HepG2 (cell line): Measurements from ENCODE around the gene NEDD4L. TPM values are rescaled to one million over a fixed set of nuclear protein-coding genes. Genes with fewer than 3 reads are reported as not detected.

Experiments used
- CHD4 ChIP-seq: fragments of 200-600 bp; sonication (generic); IDR thresholded peaks from 2 replicates; pipeline ENCODE4 v1.7.0; 2017; ENCODE audit warnings: mild to moderate bottlenecking, low read length, borderline replicate concordance
- ELF4 ChIP-seq: sonication (generic); formaldehyde crosslinking; IDR thresholded peaks from 2 replicates; pipeline ENCODE4 v1.5.0; 2020; ENCODE audit warnings: missing genetic modification reagents, mild to moderate bottlenecking, moderate library complexity, borderline replicate concordance
- HNRNPK ChIP-seq: fragments of 200-400 bp; formaldehyde crosslinking; IDR thresholded peaks from 2 replicates; pipeline ENCODE4 v1.6.1; 2018; ENCODE audit warnings: low read length, low read depth, moderate library complexity, mild to moderate bottlenecking; ENCODE audit not compliant: poor library complexity, severe bottlenecking
- JUN ChIP-seq: sonication (generic); formaldehyde crosslinking; IDR thresholded peaks from 2 replicates; pipeline ENCODE4 v1.4.0; 2020; ENCODE audit warnings: mild to moderate bottlenecking, missing genetic modification reagents
- PCBP2 ChIP-seq: fragments of 200-400 bp; formaldehyde crosslinking; optimal IDR thresholded peaks from 2 replicates; pipeline ENCODE3; 2018; ENCODE audit warnings: low read length, low read depth; ENCODE audit not compliant: poor library complexity, severe bottlenecking
- PRPF4 ChIP-seq: fragments of 200-400 bp; formaldehyde crosslinking; IDR thresholded peaks from 2 replicates; pipeline ENCODE4 v1.6.1; 2016; ENCODE audit warnings: low read length, low read depth; ENCODE audit not compliant: poor library complexity, severe bottlenecking
- SMAD3 ChIP-seq: sonication (generic); formaldehyde crosslinking; IDR thresholded peaks from 2 replicates; pipeline ENCODE4 v1.4.0; 2020; ENCODE audit warnings: missing genetic modification reagents
- ZKSCAN1 ChIP-seq: fragments of 150-350 bp; IDR thresholded peaks from 2 replicates; pipeline ENCODE4 v1.6.1; 2014; ENCODE audit warnings: low read length
- ZNF3 ChIP-seq: IDR thresholded peaks from 2 replicates; pipeline ENCODE4 v1.7.0; 2017; ENCODE audit warnings: inconsistent platforms
- ZNF33B ChIP-seq: sonication (generic); formaldehyde crosslinking; IDR thresholded peaks from 2 replicates; pipeline ENCODE4 v1.5.1; 2020; ENCODE audit warnings: mild to moderate bottlenecking, missing genetic modification reagents
- ZNF614 ChIP-seq: IDR thresholded peaks from 2 replicates; pipeline ENCODE4 v1.6.1; 2018; ENCODE audit warnings: missing biosample characterization, missing genetic modification reagents, inconsistent platforms, borderline replicate concordance
- ZNF713 ChIP-seq: sonication (generic); formaldehyde crosslinking; IDR thresholded peaks from 2 replicates; pipeline ENCODE4 v1.4.0; 2020; ENCODE audit warnings: mild to moderate bottlenecking, missing genetic modification reagents
- polyA plus RNA-seq, 8 experiments: library from polyadenylated mRNA; depleted of rRNA in 3 of 8; stranded (reverse) in 7 of 8; unstranded in 1 of 8; fragments of >200 nt; fragmentation: Illumina TruSeq in 4 of 8; extraction: Trizol in 4 of 8; gene quantifications; 2 replicates each; pipeline versions ENCODE4 v1.2.1 to v1.2.3, GENCODE V29; 2011 to 2016; ENCODE audit warnings: low read depth in 4 of 8, missing spikeins in 1 of 8, mixed read lengths in 1 of 8; ENCODE audit not compliant: insufficient read depth in 1 of 8
- total RNA-seq, 5 experiments: library from RNA; depleted of rRNA; stranded (reverse); fragments of >200 nt; fragmentation: Illumina TruSeq; extraction: Trizol; gene quantifications; 2 replicates each; pipeline ENCODE4 v1.2.3, GENCODE V29; 2016; ENCODE audit warnings: low read depth in 1 of 5
- TF ChIP-seq, protein P1 (sequence below): sonication (generic); formaldehyde crosslinking; IDR thresholded peaks from 2 replicates; pipeline ENCODE4 v1.8.1; 2022; ENCODE audit warnings: mild to moderate bottlenecking, missing genetic modification reagents
- TF ChIP-seq, protein P2 (sequence below): sonication (generic); formaldehyde crosslinking; IDR thresholded peaks from 2 replicates; pipeline ENCODE4 v1.8.1; 2023; ENCODE audit warnings: missing genetic modification reagents, mild to moderate bottlenecking, borderline replicate concordance
- TF ChIP-seq, protein P3 (sequence below): IDR thresholded peaks from 2 replicates; pipeline ENCODE4 v1.6.1; 2012; ENCODE audit warnings: low read length, improper control_type of control experiment
- TF ChIP-seq, protein P4 (sequence below): IDR thresholded peaks from 2 replicates; pipeline ENCODE4 v1.6.1; 2016; ENCODE audit warnings: low read depth, missing genetic modification reagents, missing compliant biosample characterization
- TF ChIP-seq, protein P5 (sequence below): sonication (generic); formaldehyde crosslinking; IDR thresholded peaks from 2 replicates; pipeline ENCODE4 v1.5.1; 2020; ENCODE audit warnings: mild to moderate bottlenecking, missing genetic modification reagents, moderate library complexity

Gene NEDD4L
- total and polyA plus RNA-seq, 2 of the 13 experiments (the other 11 are each of a cell fraction or from before 2014, with no cell fraction given): 168 to 390 TPM

DNA sequence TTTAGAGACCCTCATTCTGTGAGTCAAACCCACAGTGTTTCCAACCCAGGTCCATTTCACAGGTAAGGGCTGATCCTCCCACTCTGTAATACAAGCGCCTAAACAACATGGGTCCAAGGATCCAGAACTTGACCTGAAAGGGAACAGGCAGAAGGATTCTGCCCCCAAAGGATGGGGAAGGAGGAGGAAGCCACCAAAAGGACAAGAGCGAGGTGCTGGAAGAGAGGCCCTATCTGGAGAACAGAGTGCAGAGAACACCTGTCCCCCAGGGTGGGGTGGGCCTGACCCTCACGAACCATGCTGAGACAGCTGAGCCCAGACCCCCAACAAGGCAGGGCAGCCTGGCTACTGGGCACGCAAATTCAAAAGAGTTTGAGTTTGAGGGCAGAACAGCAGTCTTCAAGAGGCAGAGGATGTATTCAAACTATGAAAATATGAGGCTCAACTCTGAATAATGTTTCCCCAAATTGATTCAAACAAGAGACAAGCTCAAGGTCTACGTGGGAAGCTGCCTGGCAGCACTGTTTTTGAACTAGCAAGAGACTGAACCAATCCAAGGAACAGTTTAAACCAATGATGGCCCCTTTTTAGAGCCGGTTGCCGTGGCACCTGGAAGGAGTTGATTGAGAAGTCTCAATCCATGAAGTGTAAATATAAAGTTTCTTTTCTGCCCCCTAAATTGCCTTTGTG lies 372.1 kb downstream of the NEDD4L start (continued):
- TF ChIP-seq, protein P1, sequence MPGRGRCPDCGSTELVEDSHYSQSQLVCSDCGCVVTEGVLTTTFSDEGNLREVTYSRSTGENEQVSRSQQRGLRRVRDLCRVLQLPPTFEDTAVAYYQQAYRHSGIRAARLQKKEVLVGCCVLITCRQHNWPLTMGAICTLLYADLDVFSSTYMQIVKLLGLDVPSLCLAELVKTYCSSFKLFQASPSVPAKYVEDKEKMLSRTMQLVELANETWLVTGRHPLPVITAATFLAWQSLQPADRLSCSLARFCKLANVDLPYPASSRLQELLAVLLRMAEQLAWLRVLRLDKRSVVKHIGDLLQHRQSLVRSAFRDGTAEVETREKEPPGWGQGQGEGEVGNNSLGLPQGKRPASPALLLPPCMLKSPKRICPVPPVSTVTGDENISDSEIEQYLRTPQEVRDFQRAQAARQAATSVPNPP (CRISPR knock-in tag): no peak
- TF ChIP-seq ZNF3: no peak
- no peak for TF ChIP-seq HNRNPK
- no peak; the same call in 1 of the 2 replicates for TF ChIP-seq CHD4
- TF ChIP-seq, protein P2, sequence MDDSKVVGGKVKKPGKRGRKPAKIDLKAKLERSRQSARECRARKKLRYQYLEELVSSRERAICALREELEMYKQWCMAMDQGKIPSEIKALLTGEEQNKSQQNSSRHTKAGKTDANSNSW (CRISPR knock-in tag): no peak
- TF ChIP-seq PCBP2: no peak
- TF ChIP-seq ZNF33B: no peak
- no peak for TF ChIP-seq PRPF4
- TF ChIP-seq, protein P3, sequence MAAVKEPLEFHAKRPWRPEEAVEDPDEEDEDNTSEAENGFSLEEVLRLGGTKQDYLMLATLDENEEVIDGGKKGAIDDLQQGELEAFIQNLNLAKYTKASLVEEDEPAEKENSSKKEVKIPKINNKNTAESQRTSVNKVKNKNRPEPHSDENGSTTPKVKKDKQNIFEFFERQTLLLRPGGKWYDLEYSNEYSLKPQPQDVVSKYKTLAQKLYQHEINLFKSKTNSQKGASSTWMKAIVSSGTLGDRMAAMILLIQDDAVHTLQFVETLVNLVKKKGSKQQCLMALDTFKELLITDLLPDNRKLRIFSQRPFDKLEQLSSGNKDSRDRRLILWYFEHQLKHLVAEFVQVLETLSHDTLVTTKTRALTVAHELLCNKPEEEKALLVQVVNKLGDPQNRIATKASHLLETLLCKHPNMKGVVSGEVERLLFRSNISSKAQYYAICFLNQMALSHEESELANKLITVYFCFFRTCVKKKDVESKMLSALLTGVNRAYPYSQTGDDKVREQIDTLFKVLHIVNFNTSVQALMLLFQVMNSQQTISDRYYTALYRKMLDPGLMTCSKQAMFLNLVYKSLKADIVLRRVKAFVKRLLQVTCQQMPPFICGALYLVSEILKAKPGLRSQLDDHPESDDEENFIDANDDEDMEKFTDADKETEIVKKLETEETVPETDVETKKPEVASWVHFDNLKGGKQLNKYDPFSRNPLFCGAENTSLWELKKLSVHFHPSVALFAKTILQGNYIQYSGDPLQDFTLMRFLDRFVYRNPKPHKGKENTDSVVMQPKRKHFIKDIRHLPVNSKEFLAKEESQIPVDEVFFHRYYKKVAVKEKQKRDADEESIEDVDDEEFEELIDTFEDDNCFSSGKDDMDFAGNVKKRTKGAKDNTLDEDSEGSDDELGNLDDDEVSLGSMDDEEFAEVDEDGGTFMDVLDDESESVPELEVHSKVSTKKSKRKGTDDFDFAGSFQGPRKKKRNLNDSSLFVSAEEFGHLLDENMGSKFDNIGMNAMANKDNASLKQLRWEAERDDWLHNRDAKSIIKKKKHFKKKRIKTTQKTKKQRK: no peak
- TF ChIP-seq JUN: no peak
- no peak for TF ChIP-seq ZNF614 (CRISPR knock-in tag)
- no peak for TF ChIP-seq SMAD3 (CRISPR knock-in tag)
- no peak for TF ChIP-seq ELF4 (CRISPR knock-in tag)
- TF ChIP-seq ZKSCAN1: no peak
- TF ChIP-seq, protein P4, sequence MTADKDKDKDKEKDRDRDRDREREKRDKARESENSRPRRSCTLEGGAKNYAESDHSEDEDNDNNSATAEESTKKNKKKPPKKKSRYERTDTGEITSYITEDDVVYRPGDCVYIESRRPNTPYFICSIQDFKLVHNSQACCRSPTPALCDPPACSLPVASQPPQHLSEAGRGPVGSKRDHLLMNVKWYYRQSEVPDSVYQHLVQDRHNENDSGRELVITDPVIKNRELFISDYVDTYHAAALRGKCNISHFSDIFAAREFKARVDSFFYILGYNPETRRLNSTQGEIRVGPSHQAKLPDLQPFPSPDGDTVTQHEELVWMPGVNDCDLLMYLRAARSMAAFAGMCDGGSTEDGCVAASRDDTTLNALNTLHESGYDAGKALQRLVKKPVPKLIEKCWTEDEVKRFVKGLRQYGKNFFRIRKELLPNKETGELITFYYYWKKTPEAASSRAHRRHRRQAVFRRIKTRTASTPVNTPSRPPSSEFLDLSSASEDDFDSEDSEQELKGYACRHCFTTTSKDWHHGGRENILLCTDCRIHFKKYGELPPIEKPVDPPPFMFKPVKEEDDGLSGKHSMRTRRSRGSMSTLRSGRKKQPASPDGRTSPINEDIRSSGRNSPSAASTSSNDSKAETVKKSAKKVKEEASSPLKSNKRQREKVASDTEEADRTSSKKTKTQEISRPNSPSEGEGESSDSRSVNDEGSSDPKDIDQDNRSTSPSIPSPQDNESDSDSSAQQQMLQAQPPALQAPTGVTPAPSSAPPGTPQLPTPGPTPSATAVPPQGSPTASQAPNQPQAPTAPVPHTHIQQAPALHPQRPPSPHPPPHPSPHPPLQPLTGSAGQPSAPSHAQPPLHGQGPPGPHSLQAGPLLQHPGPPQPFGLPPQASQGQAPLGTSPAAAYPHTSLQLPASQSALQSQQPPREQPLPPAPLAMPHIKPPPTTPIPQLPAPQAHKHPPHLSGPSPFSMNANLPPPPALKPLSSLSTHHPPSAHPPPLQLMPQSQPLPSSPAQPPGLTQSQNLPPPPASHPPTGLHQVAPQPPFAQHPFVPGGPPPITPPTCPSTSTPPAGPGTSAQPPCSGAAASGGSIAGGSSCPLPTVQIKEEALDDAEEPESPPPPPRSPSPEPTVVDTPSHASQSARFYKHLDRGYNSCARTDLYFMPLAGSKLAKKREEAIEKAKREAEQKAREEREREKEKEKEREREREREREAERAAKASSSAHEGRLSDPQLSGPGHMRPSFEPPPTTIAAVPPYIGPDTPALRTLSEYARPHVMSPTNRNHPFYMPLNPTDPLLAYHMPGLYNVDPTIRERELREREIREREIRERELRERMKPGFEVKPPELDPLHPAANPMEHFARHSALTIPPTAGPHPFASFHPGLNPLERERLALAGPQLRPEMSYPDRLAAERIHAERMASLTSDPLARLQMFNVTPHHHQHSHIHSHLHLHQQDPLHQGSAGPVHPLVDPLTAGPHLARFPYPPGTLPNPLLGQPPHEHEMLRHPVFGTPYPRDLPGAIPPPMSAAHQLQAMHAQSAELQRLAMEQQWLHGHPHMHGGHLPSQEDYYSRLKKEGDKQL (CRISPR knock-in tag): no peak
- TF ChIP-seq, protein P5, sequence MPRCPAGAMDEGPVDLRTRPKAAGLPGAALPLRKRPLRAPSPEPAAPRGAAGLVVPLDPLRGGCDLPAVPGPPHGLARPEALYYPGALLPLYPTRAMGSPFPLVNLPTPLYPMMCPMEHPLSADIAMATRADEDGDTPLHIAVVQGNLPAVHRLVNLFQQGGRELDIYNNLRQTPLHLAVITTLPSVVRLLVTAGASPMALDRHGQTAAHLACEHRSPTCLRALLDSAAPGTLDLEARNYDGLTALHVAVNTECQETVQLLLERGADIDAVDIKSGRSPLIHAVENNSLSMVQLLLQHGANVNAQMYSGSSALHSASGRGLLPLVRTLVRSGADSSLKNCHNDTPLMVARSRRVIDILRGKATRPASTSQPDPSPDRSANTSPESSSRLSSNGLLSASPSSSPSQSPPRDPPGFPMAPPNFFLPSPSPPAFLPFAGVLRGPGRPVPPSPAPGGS (CRISPR knock-in tag): 0 out of 2 replicates have a peak, but pooled peaks have one; percentile 49
- no peak for TF ChIP-seq ZNF713
